Panc1 (cell line): ENCODE measurements around the gene STPG4. TPM values are rescaled to one million over a fixed set of nuclear protein-coding genes. Genes with fewer than 3 reads are reported as not detected.

Source experiments
- ATAC-seq: fragments of 200-7000 bp; cut with Tn5 transposase; 2 replicates; pipeline ENCODE4 v1.9.1; 2020; ENCODE audit warnings: mild to moderate bottlenecking, moderate library complexity
- BruUV-seq: library from RNA; stranded (reverse); fragments of 400-500 nt; replicated peaks from 2 replicates; lab custom pipeline; 2021; lab: Mats Ljungman, UMichigan
- CTCF ChIA-PET: fragments of 300-600 bp; sonication (Branson Sonifier 250); formaldehyde crosslinking; loops from one replicate; lab custom pipeline; 2022; ENCODE audit warnings: antibody characterized with exemption; lab: Charles Lee
- POLR2A ChIA-PET: fragments of 300-600 bp; sonication (Branson Sonifier 250); formaldehyde crosslinking; loops from one replicate; lab custom pipeline; 2022; ENCODE audit warnings: antibody characterized with exemption; lab: Charles Lee
- DNase-seq: peaks from one replicate; pipeline ENCODE4 v3.0.0-alpha.2; 2010; ENCODE audit warnings: low read depth, low spot score
- H3K27ac ChIP-seq: 2 replicates; pipeline ENCODE4 v1.5.1; 2011; ENCODE audit warnings: mild to moderate bottlenecking, low read length, inconsistent platforms
- H3K27me3 ChIP-seq: fragments of 200-500 bp; sonication (Bioruptor generic); 2 replicates; pipeline ENCODE4 v1.6.0; 2014; ENCODE audit warnings: low read length, inconsistent platforms; ENCODE audit not compliant: control insufficient read depth, insufficient read depth
- H3K36me3 ChIP-seq: fragments of 200-500 bp; sonication (Bioruptor generic); 2 replicates; pipeline ENCODE4 v1.5.1; 2014; ENCODE audit warnings: inconsistent platforms, mild to moderate bottlenecking, low read length, moderate library complexity; ENCODE audit not compliant: control insufficient read depth, insufficient read depth
- H3K4me1 ChIP-seq: 2 replicates; pipeline ENCODE4 v1.5.1; 2011; ENCODE audit warnings: inconsistent platforms, mild to moderate bottlenecking, low read length, moderate library complexity; ENCODE audit not compliant: control insufficient read depth, insufficient read depth
- H3K4me3 ChIP-seq, 2 experiments: 2 replicates each; pipeline ENCODE4 v1.5.1; 2011 to 2012; ENCODE audit warnings: low read depth in 2 of 2, low read length in 2 of 2, mild to moderate bottlenecking in 2 of 2, inconsistent platforms in 1 of 2, moderate library complexity in 1 of 2
- H3K9me3 ChIP-seq: fragments of 200-500 bp; sonication (Bioruptor generic); 2 replicates; pipeline ENCODE4 v1.5.1; 2014; ENCODE audit warnings: low read depth, mild to moderate bottlenecking, inconsistent platforms, low read length, moderate library complexity; ENCODE audit not compliant: control insufficient read depth, insufficient read depth
- POLR2AphosphoS5 ChIP-seq: IDR thresholded peaks from 2 replicates; pipeline ENCODE4 v1.6.1; 2012; ENCODE audit warnings: mild to moderate bottlenecking, low read depth, low read length, moderate library complexity
- REST ChIP-seq, 2 experiments: IDR thresholded peaks; 2 replicates each; pipeline ENCODE4 v1.6.1; 2011 to 2012; ENCODE audit warnings: low read depth in 2 of 2, control low read depth in 1 of 2, low read length in 1 of 2, mild to moderate bottlenecking in 1 of 2, moderate library complexity in 1 of 2; ENCODE audit not compliant: insufficient read depth in 1 of 2
- SIN3A ChIP-seq: IDR thresholded peaks from 2 replicates; pipeline ENCODE4 v1.6.1; 2012; ENCODE audit warnings: low read depth, mild to moderate bottlenecking, low read length, moderate library complexity, borderline replicate concordance; ENCODE audit not compliant: insufficient read depth
- TCF7L2 ChIP-seq: IDR thresholded peaks from 2 replicates; pipeline ENCODE4 v1.6.1; 2011; ENCODE audit warnings: mild to moderate bottlenecking, low read depth, low read length, inconsistent platforms
- in situ Hi-C: cut with HindIII; loops from 2 replicates; pipeline ENCODE4 v1.10.0; 2016; ENCODE audit warnings: low sequenced_read_pairs, low pct_unique_long_range_greater_than_20kb
- intact Hi-C: fragments of 100-400 bp; cut with micrococcal nuclease; formaldehyde crosslinking; loops from one replicate; pipeline ENCODE4 v1.10.0; 2022; ENCODE audit not compliant: unreplicated experiment
- total RNA-seq: library from RNA; stranded (reverse); gene quantifications from one replicate; pipeline ENCODE4 v1.2.1, GENCODE V29; 2021; ENCODE audit not compliant: unreplicated experiment
- TF ChIP-seq, protein P1 (sequence below): fragments of 450-650 bp; IDR thresholded peaks from 2 replicates; pipeline ENCODE4 v1.5.1; 2017; ENCODE audit warnings: mild to moderate bottlenecking

The STPG4 gene
- total RNA-seq, 1 experiment from 2014 or later, result 0.36 TPM

GRCh38 chr2:47048801-47049480 is 106.2 kb downstream of the STPG4 start:
- no peaks in the 10 kb centered on the region for H3K9me3 ChIP-seq
- ATAC-seq (no peak), DNase-seq (no peak)
- H3K4me1 ChIP-seq, result peaks cover 6% of the 10 kb centered on the region
- POLR2A ChIA-PET, result no interaction called here
- intact Hi-C loops, result no loop called here
- BruUV-seq, result no TSS peak
- no peak overlapping the region for H3K4me3 ChIP-seq
- in situ Hi-C loops, result no loop called here
- TF ChIP-seq REST (IDR thresholded peaks at IDR 0.05; ENCODE audit: insufficient read depth in 1 of 2, low read depth in 2 of 2, low read length in 1 of 2), result no peak
- no peak for TF ChIP-seq SIN3A
- TF ChIP-seq POLR2AphosphoS5, result no peak
- no peak for TF ChIP-seq TCF7L2
- TF ChIP-seq, protein P1, sequence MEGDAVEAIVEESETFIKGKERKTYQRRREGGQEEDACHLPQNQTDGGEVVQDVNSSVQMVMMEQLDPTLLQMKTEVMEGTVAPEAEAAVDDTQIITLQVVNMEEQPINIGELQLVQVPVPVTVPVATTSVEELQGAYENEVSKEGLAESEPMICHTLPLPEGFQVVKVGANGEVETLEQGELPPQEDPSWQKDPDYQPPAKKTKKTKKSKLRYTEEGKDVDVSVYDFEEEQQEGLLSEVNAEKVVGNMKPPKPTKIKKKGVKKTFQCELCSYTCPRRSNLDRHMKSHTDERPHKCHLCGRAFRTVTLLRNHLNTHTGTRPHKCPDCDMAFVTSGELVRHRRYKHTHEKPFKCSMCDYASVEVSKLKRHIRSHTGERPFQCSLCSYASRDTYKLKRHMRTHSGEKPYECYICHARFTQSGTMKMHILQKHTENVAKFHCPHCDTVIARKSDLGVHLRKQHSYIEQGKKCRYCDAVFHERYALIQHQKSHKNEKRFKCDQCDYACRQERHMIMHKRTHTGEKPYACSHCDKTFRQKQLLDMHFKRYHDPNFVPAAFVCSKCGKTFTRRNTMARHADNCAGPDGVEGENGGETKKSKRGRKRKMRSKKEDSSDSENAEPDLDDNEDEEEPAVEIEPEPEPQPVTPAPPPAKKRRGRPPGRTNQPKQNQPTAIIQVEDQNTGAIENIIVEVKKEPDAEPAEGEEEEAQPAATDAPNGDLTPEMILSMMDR, result no peak
- H3K27me3 ChIP-seq, result no peaks in the 10 kb centered on the region
- H3K27ac ChIP-seq, result no peak overlapping the region
- CTCF ChIA-PET, result no interaction called here
- H3K36me3 ChIP-seq, result no peaks in the 10 kb centered on the region

DNA sequence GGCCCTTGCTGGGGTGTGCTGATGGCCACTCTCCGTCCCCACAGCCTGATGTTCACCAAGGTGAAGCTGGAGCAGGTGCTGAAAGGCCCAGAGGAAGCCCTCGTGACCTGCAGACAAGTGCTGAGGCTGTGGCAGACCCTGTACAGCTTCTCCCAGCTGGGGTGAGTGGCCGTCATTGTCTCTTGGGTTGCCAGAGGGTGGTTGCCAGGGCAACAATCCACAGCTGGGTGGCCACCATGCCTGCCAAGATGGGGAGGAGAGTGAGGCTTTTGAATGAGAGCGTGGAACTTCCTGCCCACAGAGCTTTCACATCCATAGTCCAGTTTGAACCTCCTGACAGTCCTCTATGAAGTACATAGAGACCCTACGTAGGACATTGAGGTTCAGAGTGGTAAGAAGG is 108.8 kb downstream of the STPG4 start:
- Histone ChIP-seq H3K27me3 (no peaks in the 10 kb centered on the region), H3K27ac (no peak overlapping the region; the same call in 1 of the 2 replicates), H3K36me3 (no peaks in the 10 kb centered on the region), H3K9me3 (no peaks in the 10 kb centered on the region), H3K4me3 (no peak overlapping the region), H3K4me1 (peaks cover 29% of the 10 kb centered on the region)
- TF ChIP-seq POLR2AphosphoS5, result no peak
- TF ChIP-seq, protein P1, result no peak
- TF ChIP-seq REST (IDR thresholded peaks at IDR 0.05; ENCODE audit: insufficient read depth in 1 of 2, low read depth in 2 of 2, low read length in 1 of 2), result no peak
- TF ChIP-seq SIN3A, result no peak
- no peak for TF ChIP-seq TCF7L2
- DNase-seq (no peak), ATAC-seq (no peak)
- in situ Hi-C loops, result no loop called here
- POLR2A ChIA-PET, result no interaction called here
- intact Hi-C loops, result no loop called here
- BruUV-seq, result no TSS peak
- CTCF ChIA-PET, result no interaction called here
